Measurements from ENCODE around the gene MRPL28.
"Not testable (repeated sequence)": the region's sequence is repeated elsewhere in the genome, so short reads cannot be mapped to it uniquely, and the experiment has no call there.

The MRPL28 gene

GRCh38 chr16:370443-370842 is at the start of gene MRPL28:
MRPL28 (minus strand) TSS chr16:370538; CDS start chr16:370218, 320 bp downstream.
- DNase-seq (ENCODE audit: low spot score): peak; percentile 97
- CTCF ChIA-PET: interaction anchor here (1.6 kb wide), 1 partner anchor 8 kb away, joined by 7 read pairs; no protein-coding TSS in a partner anchor
- H3K27ac ChIP-seq: peak within 1 kb of the TSS; percentile 83
- TF ChIP-seq CTCF (conservative IDR thresholded peaks at IDR 0.05; ENCODE audit: low read depth): no peak
- POLR2A ChIA-PET (ENCODE audit: low non-redundant PET): no interaction called here

- POLR2A ChIA-PET (ENCODE audit: low non-redundant PET); CTCF ChIA-PET; DNase-seq (ENCODE audit: low spot score): not testable (repeated sequence)
- H3K27ac ChIP-seq: peak overlapping the region; percentile 69
Measured at GRCh38 chr16:415170-415498, 44.8 kb upstream of the MRPL28 start.

GRCh38 chr16:414395-415169 is 44.2 kb upstream of the MRPL28 start:
- DNase-seq (ENCODE audit: low spot score): no peak
- TF ChIP-seq CTCF (conservative IDR thresholded peaks at IDR 0.05; ENCODE audit: low read depth): no peak
- CTCF ChIA-PET: no interaction called here
- POLR2A ChIA-PET (ENCODE audit: low non-redundant PET): no interaction called here
- peak overlapping the region; percentile 69 for H3K27ac ChIP-seq

GRCh38 chr16:411576-412265 is 41.4 kb upstream of the MRPL28 start:
- no peak for DNase-seq (ENCODE audit: low spot score)
- ChIA-PET CTCF (no interaction called here), POLR2A (ENCODE audit: low non-redundant PET) (no interaction called here)
- TF ChIP-seq CTCF (conservative IDR thresholded peaks at IDR 0.05; ENCODE audit: low read depth): no peak
- peak overlapping the region; percentile 35 for H3K27ac ChIP-seq

GRCh38 chr16:410516-411178 is 40.3 kb upstream of the MRPL28 start:
- no peak for DNase-seq (ENCODE audit: low spot score)
- ChIA-PET CTCF (interaction anchor here (0.6 kb wide), 1 partner anchor 10 kb away, joined by 3 read pairs; no protein-coding TSS in a partner anchor), POLR2A (ENCODE audit: low non-redundant PET) (no interaction called here)
- TF ChIP-seq CTCF (conservative IDR thresholded peaks at IDR 0.05; ENCODE audit: low read depth): no peak
- H3K27ac ChIP-seq: peak overlapping the region; percentile 35

- no peak for TF ChIP-seq CTCF (conservative IDR thresholded peaks at IDR 0.05; ENCODE audit: low read depth)
- POLR2A ChIA-PET (ENCODE audit: low non-redundant PET): no interaction called here
- CTCF ChIA-PET: interaction anchor here (1.2 kb wide), 1 partner anchor 88 kb away, joined by 3 read pairs; no protein-coding TSS in a partner anchor
Measured at GRCh38 chr16:407253-407652, 36.9 kb upstream of the MRPL28 start.

More at GRCh38 chr16:407253-407652, 36.9 kb upstream of the MRPL28 start:
- peak overlapping the region; percentile 44; the same call in 1 of the 2 replicates for H3K27ac ChIP-seq
- DNase-seq (ENCODE audit: low spot score): no peak
